K562 (cell line): ENCODE measurements around the gene SEC14L1. TPM values are rescaled to one million over a fixed set of nuclear protein-coding genes. Genes with fewer than 3 reads are reported as not detected.

ENCODE experiments used
- ATAC-seq: fragments of 200-7000 bp; cut with Tn5 transposase; 3 replicates; pipeline ENCODE4 v1.9.1; 2020; ENCODE audit warnings: moderate library complexity
- BruUV-seq: library from RNA; stranded (reverse); fragments of 400-500 nt; replicated peaks from 2 replicates; lab custom pipeline; 2021; lab: Mats Ljungman, UMichigan
- CTCF ChIA-PET: fragments of 300-600 bp; formaldehyde crosslinking; extraction: SDS; loops from one replicate; lab custom pipeline; 2021; ENCODE audit warnings: low intra/inter-chr PET ratio; lab: Yijun Ruan, JAX
- POLR2A ChIA-PET: fragments of 300-600, 350-650 bp; sonication (Branson Sonifier 250); formaldehyde crosslinking; extraction: SDS; loops from one replicate; lab custom pipeline; 2021; ENCODE audit warnings: antibody characterized with exemption, inconsistent platforms; lab: Yijun Ruan, JAX
- DNase-seq, 4 experiments: peaks; one replicate each; pipeline versions ENCODE4 v3.0.0 to v3.0.0-alpha.2; 2011 to 2018; ENCODE audit warnings: low spot score in 3 of 4, mixed read lengths in 3 of 4; ENCODE audit errors: extremely low read depth in 1 of 4
- FAIRE-seq: peaks from 2 replicates; lab custom pipeline; 2011; peaks lifted over from hg19 to GRCh38; lab: Jason Lieb, UNC
- H2AFZ ChIP-seq: 2 replicates; pipeline ENCODE4 v1.6.0; 2011; ENCODE audit warnings: low read depth, low read length, control low read depth, inconsistent platforms
- H3K27ac ChIP-seq: fragments of 200-600 bp; 3 replicates; pipeline ENCODE4 v1.8.0; 2011; ENCODE audit warnings: low read depth, mild to moderate bottlenecking, control low read depth, inconsistent platforms, low read length, moderate library complexity, mixed read lengths; ENCODE audit errors: extremely low read depth
- H3K27me3 ChIP-seq, 2 experiments: fragments of 300-600 bp in 1 of 2; 2 replicates in 1 of 2; 3 replicates in 1 of 2; pipeline versions ENCODE4 v1.6.0 to v1.8.0; 2011; ENCODE audit warnings: inconsistent platforms in 2 of 2, low read length in 2 of 2, mild to moderate bottlenecking in 1 of 2, mixed read lengths in 1 of 2, moderate library complexity in 1 of 2; ENCODE audit not compliant: control insufficient read depth in 2 of 2, insufficient read depth in 2 of 2
- H3K36me3 ChIP-seq: fragments of 300-600 bp; 3 replicates; pipeline ENCODE4 v1.8.0; 2011; ENCODE audit warnings: mild to moderate bottlenecking, low read length, inconsistent platforms; ENCODE audit not compliant: control insufficient read depth, insufficient read depth
- H3K4me1 ChIP-seq, 2 experiments: fragments of 200-600 bp in 1 of 2; replicated peaks in 1 of 2; 2 replicates in 1 of 2; 3 replicates in 1 of 2; pipeline versions ENCODE4 v1.5.1 to v1.8.0; 2011; ENCODE audit warnings: inconsistent platforms in 2 of 2, low read length in 2 of 2, mild to moderate bottlenecking in 1 of 2, mixed read lengths in 1 of 2, moderate library complexity in 1 of 2; ENCODE audit not compliant: control insufficient read depth in 2 of 2, insufficient read depth in 2 of 2
- H3K4me2 ChIP-seq: 2 replicates; pipeline ENCODE4 v1.6.1; 2011; ENCODE audit warnings: low read length, control low read depth, inconsistent platforms, mixed read lengths; ENCODE audit not compliant: insufficient read depth
- H3K4me3 ChIP-seq: fragments of 200-600 bp; sonication (generic), shearing (Covaris generic); 2 replicates; pipeline ENCODE4 v1.5.1; 2016; ENCODE audit warnings: control low read depth, inconsistent platforms
- H3K79me2 ChIP-seq: fragments of 200-600 bp; 3 replicates; pipeline ENCODE4 v1.8.0; 2011; ENCODE audit warnings: low read length, inconsistent platforms; ENCODE audit not compliant: control insufficient read depth, insufficient read depth
- H3K9ac ChIP-seq, 2 experiments: 2 replicates each; pipeline versions ENCODE4 v1.6.0 to v1.6.1; 2011; ENCODE audit warnings: low read depth in 2 of 2, low read length in 2 of 2, control low read depth in 1 of 2, inconsistent platforms in 1 of 2, mild to moderate bottlenecking in 1 of 2, mixed read lengths in 1 of 2; ENCODE audit not compliant: insufficient read depth in 1 of 2
- H3K9me1 ChIP-seq: one replicate; pipeline ENCODE4 v1.6.0; 2011; ENCODE audit warnings: inconsistent platforms, mild to moderate bottlenecking, low read length, moderate library complexity; ENCODE audit not compliant: control insufficient read depth, insufficient read depth
- H3K9me3 ChIP-seq: replicated peaks from 2 replicates; pipeline ENCODE4 v1.5.1; 2011; ENCODE audit warnings: low read depth, low read length, inconsistent platforms; ENCODE audit not compliant: control insufficient read depth, insufficient read depth
- H4K20me1 ChIP-seq: replicated peaks from 2 replicates; pipeline ENCODE4 v1.6.1; 2011; ENCODE audit warnings: low read length, inconsistent platforms, mixed read lengths; ENCODE audit not compliant: control insufficient read depth, insufficient read depth
- E2F3 ChIP-seq: fragments of 250-450 bp; sonication (Bioruptor Pico); IDR thresholded peaks from 2 replicates; pipeline ENCODE4 v1.4.0; 2020; ENCODE audit warnings: mild to moderate bottlenecking
- E2F4 ChIP-seq: sonication (generic); formaldehyde crosslinking; IDR thresholded peaks from 2 replicates; pipeline ENCODE4 v1.8.0; 2022; ENCODE audit warnings: mild to moderate bottlenecking, low read depth, missing genetic modification reagents
- HCFC1 ChIP-seq: IDR thresholded peaks from 2 replicates; pipeline ENCODE4 v1.6.1; 2012; ENCODE audit warnings: low read depth, low read length, improper control_type of control experiment
- MTF1 ChIP-seq: fragments of 250-450 bp; sonication (Bioruptor Pico); IDR thresholded peaks from 2 replicates; pipeline ENCODE4 v1.9.0; 2021; ENCODE audit warnings: moderate library complexity, mild to moderate bottlenecking, inconsistent platforms, borderline replicate concordance
- RBFOX2 ChIP-seq: fragments of 200-400 bp; formaldehyde crosslinking; IDR thresholded peaks from 2 replicates; pipeline ENCODE4 v1.6.1; 2017; ENCODE audit warnings: low read depth, mild to moderate bottlenecking, low read length, moderate library complexity
- U2AF1 ChIP-seq: fragments of 200-400 bp; formaldehyde crosslinking; optimal IDR thresholded peaks from 2 replicates; pipeline ENCODE3; 2017; ENCODE audit warnings: mild to moderate bottlenecking, low read depth, low read length, moderate library complexity
- ZBTB40 ChIP-seq, 2 experiments: fragments of 450-650 bp in 1 of 2; sonication (generic) in 1 of 2; formaldehyde crosslinking in 1 of 2; IDR thresholded peaks; 2 replicates each; pipeline versions ENCODE4 v1.7.1 to v1.9.0; 2016 to 2022; ENCODE audit warnings: inconsistent platforms in 1 of 2, mild to moderate bottlenecking in 1 of 2, missing genetic modification reagents in 1 of 2
- ZNF324 ChIP-seq: fragments of 250-450 bp; sonication (Bioruptor Pico); IDR thresholded peaks from 2 replicates; pipeline ENCODE4 v1.4.0; 2020; ENCODE audit warnings: mild to moderate bottlenecking
- WGBS: fragments of 100-300 bp; shearing (Covaris generic); methylation state at CpG from one replicate; pipeline ENCODE4 v1.1.6; 2016; ENCODE audit warnings: low coverage, mixed read lengths; ENCODE audit not compliant: insufficient coverage; ENCODE audit errors: missing lambda C conversion rate; 5-methylcytosine and 5-hydroxymethylcytosine counted together
- in situ Hi-C: fragments of 300-500 bp; cut with MboI; formaldehyde crosslinking; loops from 4 replicates; pipeline ENCODE4 v1.15.0; 2018; ENCODE audit warnings: inconsistent platforms, mixed read lengths
- intact Hi-C: fragments of 100-400 bp; cut with micrococcal nuclease; formaldehyde crosslinking; loops from 2 replicates; pipeline ENCODE4 v1.14.2; 2022
- polyA plus RNA-seq, 8 experiments: library from polyadenylated mRNA; depleted of rRNA in 4 of 8; stranded (reverse) in 5 of 8; unstranded in 3 of 8; fragments of >200 nt; fragmentation: Nextera tagmentation in 2 of 8; fragmentation: Illumina TruSeq in 1 of 8; extraction: Ambion mirVana in 2 of 8; extraction: Trizol in 1 of 8; gene quantifications; 2 replicates each; pipeline versions ENCODE4 v1.2.1 to v1.2.3, GENCODE V29; 2011 to 2014; ENCODE audit warnings: inconsistent platforms in 1 of 8, missing spikeins in 1 of 8
- total RNA-seq, 7 experiments: library from RNA; depleted of rRNA in 6 of 7; stranded (reverse); fragments of >200 nt in 6 of 7; fragmentation: Illumina TruSeq in 2 of 7; extraction: Trizol in 2 of 7; gene quantifications; 2 replicates each; pipeline versions ENCODE4 v1.2.1 to v1.2.3, GENCODE V29; 2011 to 2021; ENCODE audit warnings: low replicate concordance in 1 of 7

The SEC14L1 gene
- total and polyA plus RNA-seq, 9 of the 15 experiments (the other 6 are each of a cell fraction or from before 2014, with no cell fraction given) = 3.1 to 39.7 (median 15.2) TPM

- TF ChIP-seq E2F4 (CRISPR knock-in tag) = no peak
Observed at GRCh38 chr17:77231076-77231871, 90.5 kb downstream of the SEC14L1 start (continued).

- in situ Hi-C loops = no loop called here
- no peak for FAIRE-seq
- BruUV-seq = no TSS peak
- TF ChIP-seq ZNF324 (CRISPR knock-in tag) (no peak), MTF1 (CRISPR knock-in tag) (0 out of 2 replicates have a peak, but pooled peaks have one; percentile 58), ZBTB40 (IDR thresholded peaks at IDR 0.05) (no peak), ZBTB40 (CRISPR knock-in tag; IDR thresholded peaks at IDR 0.05) (no peak), E2F3 (CRISPR knock-in tag) (no peak), RBFOX2 (no peak), U2AF1 (no peak), HCFC1 (no peak)
Observed at GRCh38 chr17:77233127-77233526, 92.4 kb downstream of the SEC14L1 start.

More at GRCh38 chr17:77233127-77233526, 92.4 kb downstream of the SEC14L1 start:
- DNase-seq (no peak), ATAC-seq (no peak)
- POLR2A ChIA-PET = interaction anchor here (1.0 kb wide), 1 partner anchor 145 kb away, joined by 3 read pairs; no protein-coding TSS in a partner anchor
- WGBS = 88% methylated on average over 10 of the region's 10 CpGs
- no peaks in the 10 kb centered on the region for H3K27me3 ChIP-seq
- H3K9me1 ChIP-seq = no peaks in the 10 kb centered on the region
- no peak overlapping the region for H3K4me2 ChIP-seq
- peak overlapping the region in 1 of 2 experiments; percentile 31; a peak in 1 of 4 replicates for H3K9ac ChIP-seq
- CTCF ChIA-PET = interaction anchor here (0.6 kb wide), 1 partner anchor 136 kb away, joined by 6 read pairs; no protein-coding TSS in a partner anchor
- intact Hi-C loops = no loop called here
- peak overlapping the region; percentile 84; the same call in 2 of the 3 replicates for H3K27ac ChIP-seq
- no peak overlapping the region for H3K4me3 ChIP-seq
- H3K79me2 ChIP-seq = no peaks in the 10 kb centered on the region
- peaks cover 3 to 16% of the 10 kb centered on the region in 2 experiments; a peak in 4 of 5 replicates for H3K4me1 ChIP-seq
- H2AFZ ChIP-seq = no peak overlapping the region
- no peaks in the 10 kb centered on the region for H4K20me1 ChIP-seq
- H3K9me3 ChIP-seq = peaks cover 10% of the 10 kb centered on the region
- H3K36me3 ChIP-seq = no peaks in the 10 kb centered on the region
